NT2/D1 (cell line): ENCODE results near the gene TBC1D10A.

Experiments used
- YY1 ChIP-seq: IDR thresholded peaks from 2 replicates; pipeline ENCODE4 v1.6.1; 2011; ENCODE audit not compliant: insufficient read length, insufficient read depth
- ZNF274 ChIP-seq: IDR thresholded peaks from 2 replicates; pipeline ENCODE4 v1.6.1; 2011; ENCODE audit warnings: mild to moderate bottlenecking, low read depth, low read length

DNA sequence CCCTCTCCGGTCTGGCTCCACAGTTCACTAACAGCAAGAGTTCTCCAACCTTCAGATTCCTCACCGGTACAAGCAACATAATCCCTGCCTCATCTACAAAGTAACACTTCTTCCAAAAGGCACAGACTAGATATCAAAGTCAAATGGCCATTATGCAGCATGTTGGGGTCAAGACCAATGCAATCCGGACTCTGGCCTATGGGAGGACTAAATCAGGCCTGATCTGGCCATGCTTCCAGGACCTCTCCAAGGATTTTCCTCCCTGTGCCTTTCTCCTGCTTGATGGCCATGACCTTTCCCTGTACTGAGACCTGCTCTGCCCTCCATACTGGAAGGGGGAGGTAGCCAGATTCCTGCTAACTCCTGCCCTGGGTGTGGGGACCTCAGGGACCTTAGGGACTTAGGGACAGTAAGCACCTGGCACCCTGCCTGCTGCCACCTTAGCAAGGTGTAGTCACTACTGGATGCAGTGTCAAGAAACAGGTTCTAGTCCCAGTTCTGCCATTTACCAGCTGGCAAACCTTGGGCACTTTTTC is 6.7 kb downstream of the TBC1D10A start:
- no peak for TF ChIP-seq ZNF274
- no peak for TF ChIP-seq YY1
